T-helper 17 cell (primary cell): ENCODE data around the gene TMTC1. TPM values are rescaled to one million over a fixed set of nuclear protein-coding genes. Genes with fewer than 3 reads are reported as not detected.

Source experiments
- ATAC-seq: fragments of 150-1000 bp; cut with Tn5 transposase; 2 replicates; pipeline ENCODE4 v1.10.0; 2021; ENCODE audit warnings: mild to moderate bottlenecking, moderate library complexity
- DNase-seq, 3 donors: peaks; one replicate each; pipeline versions ENCODE4 v3.0.0 to v3.0.0-alpha.2; 2020 to 2021
- H3K9me3 ChIP-seq: one replicate; pipeline ENCODE4 v1.7.0; 2013; ENCODE audit warnings: low read length, mild to moderate bottlenecking; ENCODE audit not compliant: control insufficient read depth, poor library complexity, severe bottlenecking
- H3K27ac Mint-ChIP-seq: one replicate; pipeline ENCODE4 v1.8.0; 2022; ENCODE audit warnings: mild to moderate bottlenecking, moderate library complexity, mixed read lengths
- H3K27me3 Mint-ChIP-seq: one replicate; pipeline ENCODE4 v1.8.0; 2022; ENCODE audit warnings: mixed read lengths
- H3K36me3 Mint-ChIP-seq: one replicate; pipeline ENCODE4 v1.8.0; 2022; ENCODE audit warnings: low read depth, mixed read lengths
- H3K4me1 Mint-ChIP-seq: one replicate; pipeline ENCODE4 v1.8.0; 2022; ENCODE audit warnings: mild to moderate bottlenecking, mixed read lengths
- H3K4me3 Mint-ChIP-seq: one replicate; pipeline ENCODE4 v1.8.0; 2022; ENCODE audit warnings: mild to moderate bottlenecking, moderate library complexity, mixed read lengths
- total RNA-seq, 4 donors: library from RNA in 2 of 4; stranded (reverse) in 2 of 4; gene quantifications; one replicate each; pipeline ENCODE4 v1.2.3 and lab custom pipeline; 2022 to 2026

TMTC1 gene
- total RNA-seq, 2 donors from 2014 or later, result 0.40 TPM; not detected in 1

GRCh38 chr12:29589286-29589820 lies 194.4 kb downstream of the TMTC1 start:
- H3K36me3 Mint-ChIP-seq, result no peaks in the 10 kb centered on the region
- no peaks in the 10 kb centered on the region for H3K4me1 Mint-ChIP-seq
- H3K27me3 Mint-ChIP-seq, result peaks cover 14% of the 10 kb centered on the region
- ATAC-seq (no peak), DNase-seq (no peak)
- H3K9me3 ChIP-seq, result no peaks in the 10 kb centered on the region
- no peak overlapping the region for H3K4me3 Mint-ChIP-seq
- H3K27ac Mint-ChIP-seq, result no peak overlapping the region

DNA sequence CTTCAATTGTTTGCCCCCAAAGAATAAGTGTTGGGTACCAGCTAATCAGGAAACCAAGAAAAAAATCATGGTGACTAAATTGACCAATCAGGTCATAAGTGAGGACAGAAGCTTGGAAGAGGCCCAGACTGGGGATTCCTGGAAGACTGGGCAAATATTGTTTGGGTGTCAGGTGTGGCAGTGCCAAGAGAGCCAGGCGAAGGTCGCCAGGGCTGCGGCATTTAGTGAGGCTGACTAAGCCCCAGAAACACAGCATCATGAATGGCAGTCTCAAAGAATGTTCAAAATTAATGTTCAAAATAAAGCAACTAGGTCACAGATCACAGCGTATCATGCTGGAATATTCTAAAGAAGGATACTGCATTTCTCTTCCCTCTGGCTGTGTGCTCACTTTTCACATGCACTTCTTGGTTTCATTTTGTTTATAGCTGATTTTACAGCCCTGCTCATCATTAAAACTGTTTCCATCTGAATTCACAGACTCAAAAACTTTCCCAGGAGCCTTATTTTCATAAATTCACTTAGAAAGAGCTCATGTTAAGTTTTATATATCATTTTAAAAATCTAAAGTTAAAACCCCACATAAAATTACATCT lies 201.0 kb downstream of the TMTC1 start:
- Mint-ChIP-seq H3K4me3 (no peak overlapping the region), H3K27me3 (peaks cover 5% of the 10 kb centered on the region), H3K27ac (no peak overlapping the region), H3K4me1 (peaks cover 4% of the 10 kb centered on the region), H3K36me3 (no peaks in the 10 kb centered on the region)
- no peaks in the 10 kb centered on the region for H3K9me3 ChIP-seq
- no peak for DNase-seq
- no peak for ATAC-seq

DNA sequence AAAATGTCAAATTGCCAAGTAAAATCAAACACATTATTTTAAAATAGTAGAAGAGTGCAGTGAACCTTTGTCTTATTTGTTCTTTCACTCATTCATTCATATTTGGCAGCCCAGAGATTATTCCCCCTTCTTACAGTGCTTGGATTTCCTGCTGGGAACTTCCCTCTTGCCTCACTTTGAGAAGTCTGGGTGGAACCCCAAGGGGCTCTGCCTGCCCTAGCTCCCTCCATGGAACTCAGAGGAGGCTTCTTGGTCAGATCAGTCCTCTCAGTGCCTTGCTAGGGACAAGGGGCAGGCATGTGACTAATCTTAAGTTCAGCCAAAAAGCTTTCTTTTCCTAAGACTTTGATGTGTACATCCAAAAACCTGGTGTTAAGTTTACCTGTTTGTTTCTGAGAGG lies 201.6 kb downstream of the TMTC1 start:
- no peak overlapping the region for H3K4me3 Mint-ChIP-seq
- DNase-seq, result no peak
- H3K36me3 Mint-ChIP-seq, result no peaks in the 10 kb centered on the region
- H3K27ac Mint-ChIP-seq, result no peak overlapping the region
- H3K4me1 Mint-ChIP-seq, result peaks cover 4% of the 10 kb centered on the region
- no peaks in the 10 kb centered on the region for H3K9me3 ChIP-seq
- no peak for ATAC-seq
- H3K27me3 Mint-ChIP-seq, result peaks cover 5% of the 10 kb centered on the region

DNA sequence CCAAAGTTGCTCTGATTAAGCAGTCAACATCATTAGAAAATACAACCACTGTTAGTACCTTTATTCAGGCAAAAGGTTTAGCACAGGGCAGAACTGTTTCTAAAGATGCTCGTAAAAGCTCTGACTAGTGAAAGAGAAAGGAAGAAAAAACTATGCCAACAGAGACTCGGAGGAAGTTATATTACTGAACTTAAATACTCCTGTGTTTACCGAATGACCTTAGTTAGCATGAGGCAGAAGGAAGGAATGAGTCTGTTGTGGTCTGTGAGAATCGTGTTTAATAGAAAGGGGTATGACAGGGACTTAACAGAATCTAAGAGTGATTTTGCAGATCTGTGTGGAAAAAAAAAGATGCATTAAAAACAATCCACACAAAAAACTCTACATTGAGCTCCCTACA lies 202.1 kb downstream of the TMTC1 start:
- no peaks in the 10 kb centered on the region for H3K9me3 ChIP-seq
- no peak for DNase-seq
- ATAC-seq, result no peak
- peaks cover 4% of the 10 kb centered on the region for H3K4me1 Mint-ChIP-seq
- H3K27me3 Mint-ChIP-seq, result peaks cover 5% of the 10 kb centered on the region
- H3K27ac Mint-ChIP-seq, result no peak overlapping the region
- no peaks in the 10 kb centered on the region for H3K36me3 Mint-ChIP-seq
- no peak overlapping the region for H3K4me3 Mint-ChIP-seq

GRCh38 chr12:29580971-29581370 lies 202.8 kb downstream of the TMTC1 start:
- no peaks in the 10 kb centered on the region for H3K36me3 Mint-ChIP-seq
- H3K27me3 Mint-ChIP-seq, result peaks cover 5% of the 10 kb centered on the region
- DNase-seq (no peak), ATAC-seq (no peak)
- H3K4me1 Mint-ChIP-seq, result peaks cover 4% of the 10 kb centered on the region
- no peaks in the 10 kb centered on the region for H3K9me3 ChIP-seq
- H3K27ac Mint-ChIP-seq, result no peak overlapping the region
- H3K4me3 Mint-ChIP-seq, result no peak overlapping the region

- ATAC-seq (no peak), DNase-seq (no peak)
- Mint-ChIP-seq H3K27ac (no peak overlapping the region), H3K36me3 (no peaks in the 10 kb centered on the region), H3K4me3 (no peak overlapping the region), H3K4me1 (peaks cover 4% of the 10 kb centered on the region), H3K27me3 (peaks cover 12% of the 10 kb centered on the region)
- no peaks in the 10 kb centered on the region for H3K9me3 ChIP-seq
Observed at GRCh38 chr12:29578731-29579130, 205.0 kb downstream of the TMTC1 start.

DNA sequence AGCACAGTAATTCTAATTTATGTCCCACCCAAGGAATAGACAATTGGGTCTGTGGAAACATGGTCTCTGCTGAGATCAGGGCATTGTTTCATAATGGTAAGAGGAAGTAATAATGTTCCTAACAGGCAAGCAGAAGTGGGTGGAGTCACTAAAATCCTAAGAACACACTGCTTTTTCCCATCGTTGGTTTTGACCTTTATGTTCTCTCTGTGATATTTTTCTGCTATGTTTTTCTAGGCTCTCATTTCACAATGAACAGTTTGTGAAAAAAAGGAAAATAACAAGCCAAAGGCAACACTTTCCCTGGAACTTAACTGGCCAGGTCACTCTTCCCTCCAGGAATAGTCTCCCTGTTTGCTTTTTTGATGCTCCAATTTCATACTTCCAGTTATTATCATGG lies 205.7 kb downstream of the TMTC1 start:
- Mint-ChIP-seq H3K27ac (no peak overlapping the region), H3K4me3 (no peak overlapping the region), H3K27me3 (peaks cover 19% of the 10 kb centered on the region), H3K36me3 (peaks cover 2% of the 10 kb centered on the region), H3K4me1 (peaks cover 10% of the 10 kb centered on the region)
- DNase-seq (no peak), ATAC-seq (no peak)
- H3K9me3 ChIP-seq, result no peaks in the 10 kb centered on the region

- ATAC-seq (no peak), DNase-seq (no peak)
- Mint-ChIP-seq H3K4me1 (peaks cover 8% of the 10 kb centered on the region), H3K4me3 (no peak overlapping the region), H3K27ac (no peak overlapping the region), H3K36me3 (peaks cover 2% of the 10 kb centered on the region), H3K27me3 (peaks cover 16% of the 10 kb centered on the region)
- H3K9me3 ChIP-seq, result no peaks in the 10 kb centered on the region
Observed at GRCh38 chr12:29574500-29574899, 209.2 kb downstream of the TMTC1 start.

DNA sequence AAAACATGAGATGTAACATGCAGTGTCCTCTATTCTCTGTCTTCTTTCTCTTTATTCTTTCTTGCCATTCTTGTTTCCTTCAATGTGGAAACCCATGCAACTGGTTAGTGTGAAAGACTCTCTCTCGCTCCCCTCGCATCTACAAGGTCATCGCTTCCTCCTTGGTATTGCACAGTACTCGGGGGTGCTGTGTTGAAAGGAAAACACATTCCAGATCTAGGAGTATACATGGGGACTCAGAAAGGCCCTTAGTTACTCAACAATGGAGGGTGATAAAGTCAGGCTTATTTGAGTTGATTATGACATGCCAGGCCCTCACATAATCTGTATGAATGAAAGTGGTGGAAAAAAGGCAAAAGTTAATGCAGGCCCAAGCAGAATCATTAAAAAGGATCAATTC lies 210.8 kb downstream of the TMTC1 start:
- DNase-seq (no peak), ATAC-seq (no peak)
- H3K27me3 Mint-ChIP-seq, result peaks cover 16% of the 10 kb centered on the region
- peaks cover 8% of the 10 kb centered on the region for H3K4me1 Mint-ChIP-seq
- peaks cover 2% of the 10 kb centered on the region for H3K36me3 Mint-ChIP-seq
- H3K9me3 ChIP-seq, result no peaks in the 10 kb centered on the region
- no peak overlapping the region for H3K27ac Mint-ChIP-seq
- no peak overlapping the region for H3K4me3 Mint-ChIP-seq

DNA sequence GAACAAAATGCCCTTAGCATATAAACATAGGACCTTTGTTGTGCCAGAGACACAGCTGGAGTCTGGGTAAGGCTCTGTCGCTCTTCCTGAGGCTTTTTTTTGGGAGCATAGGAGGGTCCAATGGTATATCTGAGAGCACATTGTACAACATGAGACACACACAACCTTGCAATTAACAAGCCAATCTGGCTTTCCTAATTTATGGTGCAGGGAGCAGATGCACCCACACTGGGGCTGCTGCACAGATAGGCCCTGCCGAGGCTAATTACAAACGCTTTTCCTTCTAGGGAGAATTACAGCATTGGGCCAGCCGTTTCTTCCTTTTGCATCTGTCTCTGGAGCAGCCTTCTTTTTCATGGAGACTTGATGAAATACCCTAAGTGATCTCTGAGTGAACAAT lies 211.3 kb downstream of the TMTC1 start:
- Mint-ChIP-seq H3K27me3 (peaks cover 16% of the 10 kb centered on the region), H3K4me1 (peaks cover 8% of the 10 kb centered on the region), H3K27ac (no peak overlapping the region), H3K4me3 (no peak overlapping the region), H3K36me3 (peaks cover 2% of the 10 kb centered on the region)
- no peak for ATAC-seq
- no peaks in the 10 kb centered on the region for H3K9me3 ChIP-seq
- no peak for DNase-seq

- Mint-ChIP-seq H3K36me3 (peaks cover 5% of the 10 kb centered on the region), H3K27me3 (peaks cover 30% of the 10 kb centered on the region), H3K4me3 (no peak overlapping the region), H3K4me1 (peaks cover 10% of the 10 kb centered on the region), H3K27ac (no peak overlapping the region)
- H3K9me3 ChIP-seq, result no peaks in the 10 kb centered on the region
- ATAC-seq (no peak), DNase-seq (no peak)
Observed at GRCh38 chr12:29569132-29569757, 214.5 kb downstream of the TMTC1 start.

DNA sequence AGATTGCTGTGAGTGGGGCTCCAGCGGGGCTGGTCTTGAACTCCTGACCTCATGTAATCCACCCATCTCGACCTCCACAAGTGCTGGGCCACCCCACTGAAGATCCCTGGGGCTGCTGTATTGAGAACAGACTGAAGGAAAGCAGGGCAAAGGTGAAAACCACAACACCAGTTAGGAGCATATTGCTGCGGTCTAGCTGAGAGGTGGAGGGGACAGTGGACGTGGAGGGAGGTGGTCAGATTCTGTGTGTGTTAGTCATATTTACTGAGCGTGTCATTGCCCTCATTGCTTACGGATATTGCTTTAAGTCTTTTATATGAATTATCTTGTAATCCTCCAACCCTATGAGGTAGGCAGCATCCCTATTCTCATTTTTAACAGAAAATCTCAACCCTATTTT lies 217.3 kb downstream of the TMTC1 start:
- no peaks in the 10 kb centered on the region for H3K9me3 ChIP-seq
- no peak overlapping the region for H3K4me3 Mint-ChIP-seq
- peaks cover 5% of the 10 kb centered on the region for H3K36me3 Mint-ChIP-seq
- H3K27me3 Mint-ChIP-seq, result peaks cover 44% of the 10 kb centered on the region
- DNase-seq (no peak), ATAC-seq (no peak)
- peaks cover 8% of the 10 kb centered on the region for H3K4me1 Mint-ChIP-seq
- H3K27ac Mint-ChIP-seq, result no peak overlapping the region

GRCh38 chr12:29565727-29566126 lies 218.0 kb downstream of the TMTC1 start:
- ATAC-seq (no peak), DNase-seq (no peak)
- Mint-ChIP-seq H3K4me3 (no peak overlapping the region), H3K27ac (no peak overlapping the region), H3K36me3 (peaks cover 5% of the 10 kb centered on the region), H3K27me3 (peaks cover 44% of the 10 kb centered on the region), H3K4me1 (peaks cover 8% of the 10 kb centered on the region)
- no peaks in the 10 kb centered on the region for H3K9me3 ChIP-seq

DNA sequence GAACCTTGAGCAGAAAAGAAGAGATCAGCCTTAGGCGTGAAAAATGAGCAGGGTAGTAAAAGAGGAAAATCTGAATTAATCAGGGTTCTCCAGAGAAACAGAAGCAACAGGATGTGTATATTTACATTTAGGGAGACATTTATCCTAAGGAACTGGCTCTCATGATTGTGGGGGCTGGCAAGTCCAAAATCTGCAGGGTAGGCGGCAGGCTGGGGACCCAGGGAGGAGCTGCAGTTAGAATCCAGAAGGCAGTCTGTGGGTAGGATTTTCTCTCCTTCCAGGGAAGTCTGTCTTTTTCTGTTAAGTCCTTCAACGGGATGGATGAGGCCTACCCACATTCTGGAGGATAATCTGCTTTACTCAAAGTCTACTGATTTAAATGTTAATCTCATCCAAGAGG lies 218.8 kb downstream of the TMTC1 start:
- ATAC-seq, result no peak
- peaks cover 5% of the 10 kb centered on the region for H3K36me3 Mint-ChIP-seq

More for the DNA sequence above, 218.8 kb downstream of the TMTC1 start:
- H3K9me3 ChIP-seq, result no peaks in the 10 kb centered on the region
- no peak overlapping the region for H3K27ac Mint-ChIP-seq
- H3K4me1 Mint-ChIP-seq, result peaks cover 8% of the 10 kb centered on the region
- no peak overlapping the region for H3K4me3 Mint-ChIP-seq
- peaks cover 44% of the 10 kb centered on the region for H3K27me3 Mint-ChIP-seq
- DNase-seq, result no peak
